Skeletal muscle tissue (tissue), 4 donors: Measurements from ENCODE around the gene NT5DC4. TPM values are rescaled to one million over a fixed set of nuclear protein-coding genes. Genes with fewer than 3 reads are reported as not detected.

Source experiments
- H3K27ac ChIP-seq: one replicate; pipeline ENCODE4 v1.7.0; 2013; ENCODE audit warnings: mild to moderate bottlenecking, low read depth, low read length, inconsistent platforms
- H3K27me3 ChIP-seq, 3 donors: one replicate each; pipeline ENCODE4 v1.7.0; 2013; ENCODE audit warnings: low read length in 3 of 3; ENCODE audit not compliant: control insufficient read depth in 3 of 3, insufficient read depth in 3 of 3
- H3K36me3 ChIP-seq, 3 donors: one replicate each; pipeline ENCODE4 v1.7.0; 2013; ENCODE audit warnings: low read length in 3 of 3; ENCODE audit not compliant: control insufficient read depth in 3 of 3, insufficient read depth in 3 of 3
- H3K4me1 ChIP-seq, 3 donors: one replicate each; pipeline ENCODE4 v1.7.0; 2013; ENCODE audit warnings: low read length in 3 of 3, mild to moderate bottlenecking in 3 of 3; ENCODE audit not compliant: control insufficient read depth in 3 of 3, insufficient read depth in 3 of 3
- H3K4me3 ChIP-seq, 3 donors: one replicate each; pipeline ENCODE4 v1.7.0; 2013; ENCODE audit warnings: low read length in 3 of 3
- H3K9ac ChIP-seq, 3 donors: one replicate each; pipeline ENCODE4 v1.7.0; 2013; ENCODE audit warnings: low read length in 3 of 3, mild to moderate bottlenecking in 3 of 3, moderate library complexity in 2 of 3, low read depth in 1 of 3
- H3K9me3 ChIP-seq, 3 donors: one replicate each; pipeline ENCODE4 v1.7.0; 2013; ENCODE audit warnings: low read length in 3 of 3; ENCODE audit not compliant: control insufficient read depth in 3 of 3
- total RNA-seq: library from RNA; depleted of rRNA; stranded (reverse); fragments of >200 nt; gene quantifications from one replicate; pipeline ENCODE4 v1.2.3, GENCODE V29; 2014
- donor health status: Osteomylitis.

Gene NT5DC4
- total RNA-seq, 1 donor from 2014 or later, result not detected

- Histone ChIP-seq H3K9me3 (no peaks in the 10 kb centered on the region), H3K9ac (no peak overlapping the region), H3K27ac (no peak overlapping the region), H3K4me3 (no peak overlapping the region), H3K36me3 (no peaks in the 10 kb centered on the region), H3K4me1 (no peaks in the 10 kb centered on the region), H3K27me3 (no peaks in the 10 kb centered on the region)
Measured at GRCh38 chr2:112788653-112789052, 67.8 kb downstream of the NT5DC4 start.

Other genes with a start within 250 kb of the NT5DC4 start
- 15.1 TPM for gene TTL, start 238.9 kb upstream of the NT5DC4 start, total RNA-seq
- gene POLR1B, start 178.6 kb upstream of the NT5DC4 start, total RNA-seq, result 20.9 TPM
- gene CHCHD5, start 136.4 kb upstream of the NT5DC4 start, total RNA-seq, result 10.4 TPM
- 15.7 TPM for gene SLC20A1, start 75.1 kb upstream of the NT5DC4 start, total RNA-seq
- gene CKAP2L, start 43.6 kb downstream of the NT5DC4 start, total RNA-seq, result 1.0 TPM
- gene IL1A, start 63.5 kb downstream of the NT5DC4 start, total RNA-seq, result not detected
- 1.0 TPM for gene IL1B, start 115.8 kb downstream of the NT5DC4 start, total RNA-seq
- not detected for gene IL37, start 190.1 kb downstream of the NT5DC4 start, total RNA-seq